Measurements from ENCODE around the gene COL6A1.

GRCh38 chr21:45972716-45973474 is 8.7 kb upstream of the COL6A1 start:
- no peak for TF ChIP-seq CTCF (IDR thresholded peaks at IDR 0.05)
- TF ChIP-seq POLR2A (IDR thresholded peaks at IDR 0.05): no peak
- no peak for TF ChIP-seq EP300 (IDR thresholded peaks at IDR 0.05)
